ENCODE results near the gene FAM107B.

- TF ChIP-seq EZH2 (IDR thresholded peaks at IDR 0.05; ENCODE audit: borderline replicate concordance), result no peak
- no peak for TF ChIP-seq CTCF (IDR thresholded peaks at IDR 0.05; ENCODE audit: poor library complexity)
- peak; percentile 59 for TF ChIP-seq EZH2phosphoT487 (IDR thresholded peaks at IDR 0.05; ENCODE audit: low read depth, severe bottlenecking, unreplicated experiment)
Measured at GRCh38 chr10:14691359-14691758, 83.3 kb downstream of the FAM107B start.

All from hepatocyte (in vitro differentiated cells).